NCI-H187 (cell line): ENCODE results near the gene ATP2C2.
"Not testable (repeated sequence)": the region's sequence is repeated elsewhere in the genome, so short reads cannot be mapped to it uniquely, and the experiment has no call there.

Source experiments
- DNase-seq, 2 experiments: peaks; one replicate each; lab custom pipeline; 2025; lab: John Stamatoyannopoulos, UW

The ATP2C2 gene

GRCh38 chr16:84451010-84451676, 82.8 kb downstream of the ATP2C2 start:
- DNase-seq, result not testable (repeated sequence)

GRCh38 chr16:84451781-84452180, 83.4 kb downstream of the ATP2C2 start:
- DNase-seq, result no peak

GRCh38 chr16:84453061-84453752, 84.9 kb downstream of the ATP2C2 start:
- no peak for DNase-seq

GRCh38 chr16:84454611-84455010, 86.3 kb downstream of the ATP2C2 start:
- no peak for DNase-seq

- no peak for DNase-seq
Observed at GRCh38 chr16:84455031-84455430, 86.7 kb downstream of the ATP2C2 start.

- no peak for DNase-seq
Observed at GRCh38 chr16:84458606-84459532, 90.5 kb downstream of the ATP2C2 start.

GRCh38 chr16:84459533-84459894, 91.2 kb downstream of the ATP2C2 start:
- DNase-seq, result no peak

- no peak for DNase-seq
Observed at GRCh38 chr16:84459941-84460405, 91.6 kb downstream of the ATP2C2 start.

GRCh38 chr16:84460406-84461028, 92.2 kb downstream of the ATP2C2 start:
- no peak for DNase-seq

- no peak for DNase-seq
Observed at GRCh38 chr16:84461029-84461412, 92.7 kb downstream of the ATP2C2 start.

- no peak for DNase-seq
Observed at GRCh38 chr16:84461413-84462295, 93.3 kb downstream of the ATP2C2 start.

- DNase-seq, result no peak
Observed at GRCh38 chr16:84462296-84463210, 94.2 kb downstream of the ATP2C2 start.

GRCh38 chr16:84463221-84463620, 94.9 kb downstream of the ATP2C2 start:
- no peak for DNase-seq

- no peak for DNase-seq
Observed at GRCh38 chr16:84464116-84464515, 95.8 kb downstream of the ATP2C2 start.

- DNase-seq, result no peak
Observed at GRCh38 chr16:84465154-84465553, 96.8 kb downstream of the ATP2C2 start.

GRCh38 chr16:84466692-84467091, 98.4 kb downstream of the ATP2C2 start:
- DNase-seq, result no peak

GRCh38 chr16:84467256-84467655, 98.9 kb downstream of the ATP2C2 start:
- DNase-seq, result no peak

GRCh38 chr16:84467709-84468108, 99.4 kb downstream of the ATP2C2 start:
- DNase-seq, result no peak

- DNase-seq, result no peak
Observed at GRCh38 chr16:84471316-84471715, 103.0 kb downstream of the ATP2C2 start.

- DNase-seq, result no peak
Observed at GRCh38 chr16:84471966-84472365, 103.6 kb downstream of the ATP2C2 start.
